T-helper 17 cell (primary cell): ENCODE results near the gene RHOC. TPM values are rescaled to one million over a fixed set of nuclear protein-coding genes. Genes with fewer than 3 reads are reported as not detected.

Experiments
- ATAC-seq: fragments of 150-1000 bp; cut with Tn5 transposase; 2 replicates; pipeline ENCODE4 v1.10.0; 2021; ENCODE audit warnings: mild to moderate bottlenecking, moderate library complexity
- DNase-seq, 3 donors: peaks; one replicate each; pipeline versions ENCODE4 v3.0.0 to v3.0.0-alpha.2; 2020 to 2021
- H3K9me3 ChIP-seq: one replicate; pipeline ENCODE4 v1.7.0; 2013; ENCODE audit warnings: low read length, mild to moderate bottlenecking; ENCODE audit not compliant: control insufficient read depth, poor library complexity, severe bottlenecking
- H3K27ac Mint-ChIP-seq: one replicate; pipeline ENCODE4 v1.8.0; 2022; ENCODE audit warnings: mild to moderate bottlenecking, moderate library complexity, mixed read lengths
- H3K27me3 Mint-ChIP-seq: one replicate; pipeline ENCODE4 v1.8.0; 2022; ENCODE audit warnings: mixed read lengths
- H3K36me3 Mint-ChIP-seq: one replicate; pipeline ENCODE4 v1.8.0; 2022; ENCODE audit warnings: low read depth, mixed read lengths
- H3K4me1 Mint-ChIP-seq: one replicate; pipeline ENCODE4 v1.8.0; 2022; ENCODE audit warnings: mild to moderate bottlenecking, mixed read lengths
- H3K4me3 Mint-ChIP-seq: one replicate; pipeline ENCODE4 v1.8.0; 2022; ENCODE audit warnings: mild to moderate bottlenecking, moderate library complexity, mixed read lengths
- total RNA-seq, 4 donors: library from RNA in 2 of 4; stranded (reverse) in 2 of 4; gene quantifications; one replicate each; pipeline ENCODE4 v1.2.3 and lab custom pipeline; 2022 to 2026

RHOC gene
- total RNA-seq, 2 donors from 2014 or later: 16.9 to 34.4 TPM

DNA sequence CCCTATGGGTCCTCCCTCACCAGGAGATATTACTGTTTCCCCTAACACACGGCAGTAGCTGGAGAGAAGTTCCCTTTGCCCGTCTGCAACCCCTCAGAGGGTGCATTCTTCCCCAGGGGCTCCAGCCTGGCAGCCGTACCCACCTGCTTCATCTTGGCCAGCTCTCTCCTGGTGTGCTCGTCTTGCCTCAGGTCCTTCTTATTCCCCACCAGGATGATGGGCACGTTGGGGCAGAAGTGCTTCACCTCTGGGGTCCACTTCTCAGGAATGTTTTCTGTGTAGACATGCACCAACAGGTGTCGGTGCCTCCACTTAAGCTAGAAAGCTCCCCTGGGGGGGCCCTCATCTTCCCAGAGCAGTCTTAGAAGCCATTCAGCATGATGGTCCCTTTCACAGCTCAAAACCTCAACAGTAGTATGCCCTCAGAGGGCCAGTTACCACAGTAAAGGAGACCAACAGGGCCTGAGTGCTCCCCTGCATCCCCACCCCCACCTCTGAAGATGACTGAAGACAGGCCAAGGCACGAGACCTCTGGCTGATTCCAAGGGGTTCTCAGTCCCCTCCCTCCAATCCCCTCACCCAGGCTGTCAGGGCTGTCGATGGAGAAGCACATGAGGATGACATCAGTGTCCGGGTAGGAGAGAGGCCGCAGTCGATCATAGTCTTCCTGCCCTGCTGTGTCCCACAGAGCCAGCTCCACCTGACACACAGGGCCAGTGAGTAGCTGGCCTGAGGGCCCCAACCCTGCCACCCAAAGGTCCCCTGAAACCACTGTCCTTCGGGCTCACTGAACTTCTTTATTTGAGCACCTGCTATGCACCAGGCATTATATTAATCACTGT is 4.3 kb downstream of the RHOC start:
- H3K9me3 ChIP-seq: no peaks in the 10 kb centered on the region
- no peak overlapping the region for H3K4me3 Mint-ChIP-seq
- peaks cover 6% of the 10 kb centered on the region for H3K36me3 Mint-ChIP-seq
- H3K27ac Mint-ChIP-seq: peak overlapping the region; percentile 78
- DNase-seq (no peak), ATAC-seq (no peak)
- peaks cover 41% of the 10 kb centered on the region for H3K4me1 Mint-ChIP-seq
- no peaks in the 10 kb centered on the region for H3K27me3 Mint-ChIP-seq

DNA sequence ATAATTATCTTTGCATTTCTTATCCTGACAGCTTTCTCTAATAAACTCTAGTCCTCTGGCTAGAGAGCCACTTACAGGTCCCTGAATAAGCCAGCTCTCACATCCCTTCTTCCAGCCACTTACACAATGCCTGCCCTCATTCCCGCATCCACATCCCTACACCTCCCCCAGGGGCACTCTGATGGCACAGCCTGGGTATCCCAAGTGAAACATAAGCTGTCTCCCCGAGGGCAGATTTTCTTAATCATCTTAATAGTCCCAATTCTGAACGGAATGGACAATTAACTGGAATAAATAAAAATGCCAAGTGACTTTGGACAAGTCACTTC is 4.9 kb downstream of the RHOC start:
- DNase-seq: no peak
- H3K9me3 ChIP-seq: no peaks in the 10 kb centered on the region
- Mint-ChIP-seq H3K27ac (peak overlapping the region; percentile 78), H3K4me1 (peaks cover 37% of the 10 kb centered on the region), H3K36me3 (peaks cover 6% of the 10 kb centered on the region), H3K27me3 (no peaks in the 10 kb centered on the region), H3K4me3 (peak overlapping the region; percentile 53)
- ATAC-seq: no peak

DNA sequence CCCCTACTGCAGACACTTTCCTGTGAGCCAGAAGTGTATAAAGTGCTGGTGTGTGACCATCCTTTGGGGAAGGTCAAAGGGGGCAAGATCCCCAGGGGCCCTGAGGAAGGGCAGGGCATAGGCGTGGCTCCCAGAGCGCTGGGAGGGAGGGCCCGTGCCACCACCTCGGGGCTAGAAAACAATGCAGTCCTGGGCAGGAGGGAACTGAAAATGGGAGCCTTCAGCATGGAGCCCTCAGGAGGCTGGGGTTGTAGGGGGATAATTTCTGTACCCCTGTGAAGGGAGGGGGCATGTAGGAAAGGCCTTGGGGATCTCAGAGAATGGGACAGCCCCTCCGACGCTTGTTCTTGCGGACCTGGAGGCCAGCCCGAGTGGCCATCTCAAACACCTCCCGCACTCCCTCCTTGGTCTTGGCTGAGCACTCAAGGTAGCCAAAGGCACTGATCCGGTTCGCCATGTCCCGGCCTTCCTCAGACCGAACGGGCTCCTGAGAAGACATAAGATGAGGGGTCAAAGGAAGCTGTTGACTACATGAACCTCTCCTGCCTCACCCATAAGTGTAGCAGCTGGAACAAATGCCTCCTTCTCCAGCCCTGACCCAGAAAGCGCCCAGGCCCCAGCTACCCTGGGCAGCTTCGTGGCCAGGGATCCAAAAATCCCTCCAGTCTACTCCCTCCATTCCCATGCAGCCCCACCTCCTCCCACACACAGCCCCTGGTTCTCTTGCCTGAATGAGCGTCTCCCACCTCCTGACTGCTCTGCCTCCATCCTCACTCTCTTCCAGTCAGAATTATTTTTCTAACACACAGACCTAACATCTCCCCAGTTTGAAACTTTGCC is 5.5 kb downstream of the RHOC start:
- Mint-ChIP-seq H3K4me3 (peak overlapping the region; percentile 53), H3K4me1 (peaks cover 37% of the 10 kb centered on the region), H3K27me3 (no peaks in the 10 kb centered on the region), H3K27ac (peak overlapping the region; percentile 78), H3K36me3 (peaks cover 6% of the 10 kb centered on the region)
- DNase-seq (no peak), ATAC-seq (no peak)
- no peaks in the 10 kb centered on the region for H3K9me3 ChIP-seq

DNA sequence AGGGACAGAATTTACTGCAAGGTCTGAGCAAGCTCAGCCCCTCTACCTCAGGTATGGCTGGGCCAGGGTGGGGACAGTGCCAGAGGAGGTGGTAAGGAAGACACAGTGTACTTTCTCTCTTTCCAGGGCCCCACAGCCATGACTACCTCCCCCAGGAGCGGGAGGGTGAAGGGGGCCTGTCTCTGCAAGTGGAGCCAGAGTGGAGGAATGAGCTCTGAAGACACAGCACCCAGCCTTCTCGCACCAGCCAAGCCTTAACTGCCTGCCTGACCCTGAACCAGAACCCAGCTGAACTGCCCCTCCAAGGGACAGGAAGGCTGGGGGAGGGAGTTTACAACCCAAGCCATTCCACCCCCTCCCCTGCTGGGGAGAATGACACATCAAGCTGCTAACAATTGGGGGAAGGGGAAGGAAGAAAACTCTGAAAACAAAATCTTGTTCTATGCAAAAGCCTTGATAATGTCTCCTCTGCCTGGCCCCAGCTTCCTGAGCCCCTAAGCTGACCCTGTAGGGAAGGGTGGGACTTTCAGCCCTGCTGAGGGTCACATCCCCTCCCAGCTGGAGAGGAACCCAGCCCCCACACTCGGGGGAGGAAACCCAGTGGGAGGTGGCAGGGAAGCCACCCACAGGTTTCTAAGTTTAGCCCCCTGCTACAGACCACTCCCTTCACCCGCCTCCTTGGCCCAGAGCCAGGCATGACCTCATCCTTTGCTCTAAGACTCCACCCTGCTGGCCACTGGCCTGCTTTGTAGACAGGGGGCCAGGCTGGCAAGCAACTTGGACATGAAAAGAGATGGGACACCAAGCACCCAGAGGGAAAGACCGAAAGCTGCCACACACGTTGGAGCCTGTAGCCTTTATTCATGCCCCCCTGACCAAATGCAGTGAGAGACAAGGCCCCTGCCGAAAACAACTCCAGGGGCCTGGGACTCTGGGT is 6.4 kb downstream of the RHOC start:
- peak overlapping the region; percentile 78 for H3K27ac Mint-ChIP-seq
- DNase-seq (peak in 2 of 3 donors; percentile 35 to 44), ATAC-seq (peak; percentile 54)
- no peaks in the 10 kb centered on the region for H3K9me3 ChIP-seq
- peaks cover 29% of the 10 kb centered on the region for H3K4me1 Mint-ChIP-seq
- peaks cover 6% of the 10 kb centered on the region for H3K36me3 Mint-ChIP-seq
- H3K4me3 Mint-ChIP-seq: no peak overlapping the region
- H3K27me3 Mint-ChIP-seq: no peaks in the 10 kb centered on the region

DNA sequence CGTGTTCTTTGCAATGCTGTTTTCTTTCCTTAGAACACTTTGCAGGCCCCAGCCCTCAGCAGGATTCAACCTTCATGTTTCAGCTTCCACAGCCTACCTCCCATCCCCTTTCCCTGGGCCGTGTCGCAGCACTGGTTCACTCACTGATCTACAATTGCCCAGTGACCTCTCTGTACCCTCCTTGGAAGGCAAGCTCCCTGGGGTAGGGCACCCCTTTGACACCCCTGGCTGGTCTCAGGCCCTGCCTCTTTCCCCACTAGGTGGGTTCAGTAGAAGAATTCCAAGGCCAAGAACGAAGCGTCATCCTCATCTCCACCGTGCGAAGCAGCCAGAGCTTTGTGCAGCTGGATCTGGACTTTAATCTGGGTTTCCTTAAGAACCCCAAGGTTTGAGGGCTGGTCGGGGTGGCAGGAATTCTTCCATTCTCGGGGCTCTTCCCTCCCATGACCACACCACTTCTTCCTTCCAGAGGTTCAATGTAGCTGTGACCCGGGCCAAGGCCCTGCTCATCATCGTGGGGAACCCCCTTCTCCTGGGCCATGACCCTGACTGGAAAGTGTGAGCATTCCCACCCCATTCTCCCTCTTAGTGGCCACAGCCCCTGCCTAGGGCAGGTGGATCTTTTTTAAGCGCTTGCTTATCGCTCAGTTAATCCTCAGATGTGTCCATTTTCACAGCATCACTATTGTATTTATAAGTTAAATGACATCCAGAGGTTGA is 7.3 kb downstream of the RHOC start:
- no peak for DNase-seq
- no peak overlapping the region for H3K4me3 Mint-ChIP-seq
- no peaks in the 10 kb centered on the region for H3K27me3 Mint-ChIP-seq

DNA sequence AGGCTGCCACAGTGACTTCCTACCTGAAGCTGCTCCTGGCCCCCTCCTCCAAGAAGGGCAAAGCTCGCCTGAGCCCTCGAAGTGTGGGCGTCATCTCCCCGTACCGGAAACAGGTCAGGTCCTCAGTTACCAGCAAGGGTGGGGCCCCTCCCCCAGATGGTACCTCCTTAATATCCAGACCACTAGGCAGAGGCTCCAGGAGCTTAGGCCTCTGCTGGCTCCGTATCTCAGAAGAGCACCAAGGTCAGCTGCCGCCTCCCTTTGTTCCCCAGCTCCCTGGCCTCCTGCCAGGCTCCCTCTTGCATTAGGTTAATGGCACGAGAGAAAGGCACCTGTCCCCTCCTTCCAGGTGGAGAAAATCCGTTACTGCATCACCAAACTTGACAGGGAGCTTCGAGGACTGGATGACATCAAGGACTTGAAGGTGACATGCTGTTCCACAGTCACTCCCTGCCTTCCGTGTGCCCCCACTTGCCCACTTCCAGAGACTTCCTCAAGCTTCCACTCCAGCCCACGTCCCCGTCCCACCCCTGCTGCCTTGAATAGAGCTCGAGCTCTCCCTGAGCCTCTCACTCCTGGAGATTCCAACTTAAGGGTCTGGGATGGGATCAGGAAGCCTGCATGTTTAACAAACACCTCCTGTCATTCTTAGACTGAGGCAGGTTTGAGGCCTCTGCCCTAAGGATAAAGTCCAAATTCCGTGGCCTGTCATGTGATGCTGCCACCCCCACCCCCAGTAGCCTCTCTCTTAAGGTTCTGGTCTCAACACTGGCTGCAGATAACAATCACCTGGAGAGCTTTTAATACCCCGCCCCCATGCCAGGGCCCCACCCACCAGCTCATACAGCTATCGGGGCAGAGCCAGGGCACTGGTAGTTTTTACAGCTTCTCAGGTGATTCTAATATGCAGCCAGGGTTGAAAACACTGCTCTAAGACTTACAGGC is 8.3 kb downstream of the RHOC start:
- peaks cover 15% of the 10 kb centered on the region for H3K4me1 Mint-ChIP-seq
- peak overlapping the region; percentile 78 for H3K27ac Mint-ChIP-seq
- H3K9me3 ChIP-seq: no peaks in the 10 kb centered on the region
- no peaks in the 10 kb centered on the region for H3K27me3 Mint-ChIP-seq
- DNase-seq (no peak), ATAC-seq (no peak)
- H3K36me3 Mint-ChIP-seq: peaks cover 6% of the 10 kb centered on the region
- no peak overlapping the region for H3K4me3 Mint-ChIP-seq

More for the DNA sequence above, 7.3 kb downstream of the RHOC start:
- peaks cover 20% of the 10 kb centered on the region for H3K4me1 Mint-ChIP-seq
- no peak for ATAC-seq
- peak overlapping the region; percentile 78 for H3K27ac Mint-ChIP-seq
- peaks cover 6% of the 10 kb centered on the region for H3K36me3 Mint-ChIP-seq
- no peaks in the 10 kb centered on the region for H3K9me3 ChIP-seq

DNA sequence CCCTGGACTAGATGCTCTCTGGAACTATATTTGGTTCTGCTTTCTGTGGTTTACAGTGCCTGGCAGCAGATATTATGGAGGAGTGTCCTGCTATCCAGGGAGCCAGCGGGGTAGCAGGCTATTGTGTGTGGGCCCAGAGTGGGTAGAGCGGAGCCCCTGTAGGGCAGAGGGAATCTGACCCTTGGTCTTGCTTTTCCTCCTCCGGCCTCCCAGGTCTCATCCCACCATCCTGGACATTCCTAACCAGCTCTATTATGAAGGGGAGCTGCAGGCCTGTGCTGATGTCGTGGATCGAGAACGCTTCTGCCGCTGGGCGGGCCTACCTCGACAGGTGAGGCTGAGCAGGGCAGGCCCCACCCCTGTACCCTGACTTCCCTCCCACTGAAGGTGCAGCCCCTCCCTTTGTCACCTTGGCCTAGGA is 9.1 kb downstream of the RHOC start:
- no peaks in the 10 kb centered on the region for H3K27me3 Mint-ChIP-seq
- no peak overlapping the region for H3K4me3 Mint-ChIP-seq
- DNase-seq (no peak), ATAC-seq (no peak)
- H3K36me3 Mint-ChIP-seq: peaks cover 6% of the 10 kb centered on the region
- H3K27ac Mint-ChIP-seq: no peak overlapping the region
- H3K4me1 Mint-ChIP-seq: peaks cover 15% of the 10 kb centered on the region
- H3K9me3 ChIP-seq: no peaks in the 10 kb centered on the region

DNA sequence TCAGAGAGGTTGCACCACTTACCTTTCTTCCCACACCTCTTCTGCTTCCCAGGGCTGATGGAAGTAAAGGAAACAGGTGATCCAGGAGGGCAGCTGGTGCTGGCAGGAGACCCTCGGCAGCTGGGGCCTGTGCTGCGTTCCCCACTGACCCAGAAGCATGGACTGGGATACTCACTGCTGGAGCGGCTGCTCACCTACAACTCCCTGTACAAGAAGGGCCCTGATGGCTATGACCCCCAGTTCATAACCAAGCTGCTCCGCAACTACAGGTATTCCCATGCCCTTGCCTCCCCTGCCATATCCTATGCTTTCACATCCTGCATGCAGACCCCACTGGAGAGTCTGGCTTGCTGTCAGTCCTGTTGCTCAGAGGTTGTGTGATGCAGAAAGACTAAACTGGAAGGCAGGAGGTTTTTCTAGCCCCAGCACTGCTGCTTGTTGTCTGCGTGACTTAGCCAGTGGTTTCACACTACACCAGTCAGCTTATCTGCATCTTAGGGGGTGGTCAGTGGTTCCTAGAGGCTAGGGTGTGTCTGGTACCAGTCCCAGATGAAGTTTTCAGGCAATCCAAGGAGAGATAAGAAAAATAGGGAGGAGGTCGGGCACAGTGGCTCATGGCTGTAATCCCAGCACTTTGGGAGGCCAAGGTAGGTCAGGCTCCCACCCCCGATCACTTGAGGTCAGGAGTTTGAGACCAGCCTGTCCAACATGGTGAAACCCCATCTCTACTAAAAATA is 10.2 kb downstream of the RHOC start:
- no peak for DNase-seq
- Mint-ChIP-seq H3K36me3 (peaks cover 6% of the 10 kb centered on the region), H3K4me3 (no peak overlapping the region), H3K27ac (no peak overlapping the region), H3K27me3 (no peaks in the 10 kb centered on the region), H3K4me1 (peaks cover 7% of the 10 kb centered on the region)
- H3K9me3 ChIP-seq: no peaks in the 10 kb centered on the region
- ATAC-seq: no peak

DNA sequence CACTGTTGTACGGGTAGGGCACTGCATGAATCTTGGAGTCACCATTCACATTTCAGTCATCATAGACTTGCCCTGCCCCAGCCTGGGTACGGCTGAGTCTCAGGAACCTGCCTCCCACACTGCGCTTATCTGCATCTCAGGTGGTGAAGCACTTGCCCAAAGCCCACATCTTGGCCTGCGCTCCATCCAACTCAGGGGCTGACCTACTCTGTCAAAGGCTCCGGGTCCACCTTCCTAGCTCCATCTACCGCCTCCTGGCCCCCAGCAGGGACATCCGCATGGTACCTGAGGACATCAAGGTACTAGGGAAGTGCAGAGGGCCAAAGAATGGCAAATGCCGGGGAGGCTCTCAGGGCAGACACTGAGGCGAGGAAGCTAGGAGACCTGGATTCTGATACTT is 11.7 kb downstream of the RHOC start:
- peaks cover 4% of the 10 kb centered on the region for H3K4me1 Mint-ChIP-seq
- no peaks in the 10 kb centered on the region for H3K9me3 ChIP-seq
- peaks cover 8% of the 10 kb centered on the region for H3K36me3 Mint-ChIP-seq
- no peak overlapping the region for H3K4me3 Mint-ChIP-seq
- H3K27me3 Mint-ChIP-seq: no peaks in the 10 kb centered on the region
- ATAC-seq (no peak), DNase-seq (no peak)
- no peak overlapping the region for H3K27ac Mint-ChIP-seq

DNA sequence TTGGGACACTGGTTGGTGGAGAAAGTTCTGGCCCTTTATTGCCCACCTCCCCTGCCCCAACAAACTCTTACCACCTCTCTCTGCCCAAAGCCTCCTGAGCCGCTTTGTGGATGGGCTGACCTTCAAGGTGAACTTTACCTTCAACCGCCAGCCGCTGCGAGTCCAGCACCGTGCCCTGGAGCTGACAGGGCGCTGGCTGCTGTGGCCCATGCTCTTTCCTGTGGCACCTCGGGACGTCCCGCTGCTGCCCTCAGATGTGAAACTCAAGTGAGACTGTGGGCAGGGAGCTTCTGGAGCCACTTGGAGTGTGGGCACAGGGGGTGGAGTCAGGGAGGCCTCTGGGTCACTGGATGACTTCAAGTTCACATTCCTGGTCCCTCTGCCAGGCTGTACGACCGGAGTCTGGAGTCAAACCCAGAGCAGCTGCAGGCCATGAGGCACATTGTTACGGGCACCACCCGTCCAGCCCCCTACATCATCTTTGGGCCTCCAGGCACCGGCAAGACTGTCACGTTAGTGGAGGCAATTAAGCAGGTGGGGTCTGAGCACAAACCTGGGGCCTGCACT is 12.5 kb downstream of the RHOC start:
- Mint-ChIP-seq H3K4me1 (peaks cover 4% of the 10 kb centered on the region), H3K27me3 (no peaks in the 10 kb centered on the region), H3K4me3 (no peak overlapping the region), H3K27ac (no peak overlapping the region), H3K36me3 (peaks cover 7% of the 10 kb centered on the region)
- ATAC-seq (no peak), DNase-seq (no peak)
- H3K9me3 ChIP-seq: no peaks in the 10 kb centered on the region

DNA sequence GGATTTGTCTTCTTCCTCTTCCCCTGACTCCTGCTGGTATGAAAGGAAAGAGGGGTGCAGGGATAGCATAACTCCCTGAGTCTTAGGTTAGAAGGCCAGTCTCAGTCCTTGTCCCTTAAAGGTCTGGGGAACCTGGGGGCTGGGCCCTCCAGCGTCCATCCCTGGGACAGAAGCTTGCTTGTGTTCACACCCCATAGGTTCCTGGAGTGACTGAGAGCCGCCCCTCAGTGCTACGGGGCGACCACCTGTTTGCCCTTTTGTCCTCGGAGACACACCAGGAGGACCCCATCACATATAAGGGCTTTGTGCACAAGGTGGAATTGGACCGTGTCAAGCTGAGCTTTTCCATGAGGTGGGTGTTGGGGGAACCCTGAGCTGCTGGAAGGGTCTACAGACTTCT is 13.1 kb downstream of the RHOC start:
- no peaks in the 10 kb centered on the region for H3K9me3 ChIP-seq
- Mint-ChIP-seq H3K4me3 (no peak overlapping the region), H3K4me1 (peaks cover 6% of the 10 kb centered on the region), H3K36me3 (peaks cover 6% of the 10 kb centered on the region), H3K27ac (no peak overlapping the region), H3K27me3 (no peaks in the 10 kb centered on the region)
- DNase-seq (no peak), ATAC-seq (no peak)
